GM12891 (cell line): ENCODE data around the gene UPF2.
A peak's percentile ranks its signal among the peaks of the same experiment; 100 is the strongest.

Experiments
- POLR2A ChIP-seq: IDR thresholded peaks from 2 replicates; pipeline ENCODE4 v1.6.1; 2011; ENCODE audit warnings: low read depth, low read length, control low read depth
- POLR2AphosphoS5 ChIP-seq: IDR thresholded peaks from 2 replicates; pipeline ENCODE4 v1.6.1; 2011; ENCODE audit warnings: low read depth, low read length, control low read depth
- POU2F2 ChIP-seq: IDR thresholded peaks from 2 replicates; pipeline ENCODE4 v1.6.1; 2011; ENCODE audit warnings: low read depth, mild to moderate bottlenecking, control low read depth, low read length, moderate library complexity
- SPI1 ChIP-seq: IDR thresholded peaks from 2 replicates; pipeline ENCODE4 v1.6.1; 2011; ENCODE audit warnings: low read depth, low read length, control low read depth
- TAF1 ChIP-seq: IDR thresholded peaks from 2 replicates; pipeline ENCODE4 v1.6.1; 2011; ENCODE audit warnings: low read depth, low read length, control low read depth

GRCh38 chr10:12042409-12042796 lies 206 bp downstream of the UPF2 start:
- TF ChIP-seq POLR2A (no peak), TAF1 (peak; percentile 74), POLR2AphosphoS5 (no peak), POU2F2 (no peak), SPI1 (no peak)
